HCT116 (cell line): ENCODE results near the gene ZFHX3. TPM values are rescaled to one million over a fixed set of nuclear protein-coding genes. Genes with fewer than 3 reads are reported as not detected.

Experiments used
- ATAC-seq: fragments of 200-7000 bp; cut with Tn5 transposase; 2 replicates; pipeline ENCODE4 v1.9.1; 2020; ENCODE audit warnings: mild to moderate bottlenecking, moderate library complexity
- BruUV-seq: library from RNA; stranded (reverse); fragments of 400-500 nt; replicated peaks from 2 replicates; lab custom pipeline; 2021; lab: Mats Ljungman, UMichigan
- CTCF ChIA-PET: fragments of 300-600 bp; sonication (Branson Sonifier 250); formaldehyde crosslinking; loops from one replicate; lab custom pipeline; 2021; ENCODE audit warnings: antibody characterized with exemption; lab: Charles Lee
- POLR2A ChIA-PET: fragments of 300-600, 350-600 bp; sonication (Branson Sonifier 250); formaldehyde crosslinking; loops from one replicate; lab custom pipeline; 2021; ENCODE audit warnings: antibody characterized with exemption; lab: Charles Lee
- RAD21 ChIA-PET, 2 experiments: fragments of 300-600 bp; sonication (Branson Sonifier 250); formaldehyde crosslinking; loops; one replicate each; lab custom pipeline; 2023; ENCODE audit warnings: low total read pairs in 2 of 2; ENCODE audit not compliant: uncharacterized antibody in 2 of 2, unreplicated experiment in 2 of 2, low non-redundant PET in 1 of 2; lab: Charles Lee
- DNase-seq: peaks from one replicate; pipeline ENCODE4 v3.0.0-alpha.2; 2010; ENCODE audit warnings: low read depth, low spot score
- H2AFZ ChIP-seq: fragments of 200-600 bp; shearing (Covaris generic), sonication (generic); 2 replicates; pipeline ENCODE4 v1.6.1; 2017; ENCODE audit warnings: low read depth, mixed run types, mixed read lengths, antibody characterized with exemption, low read length; ENCODE audit not compliant: poor library complexity, severe bottlenecking
- H3K27ac ChIP-seq: 2 replicates; pipeline ENCODE4 v1.5.1; 2012; ENCODE audit warnings: low read depth, low read length
- H3K27me3 ChIP-seq: fragments of 200-600 bp; sonication (generic); 2 replicates; pipeline ENCODE4 v1.6.1; 2016; ENCODE audit warnings: mixed run types, low read length, mixed read lengths; ENCODE audit not compliant: insufficient read depth
- H3K36me3 ChIP-seq, 2 experiments: fragments of 200-500 bp in 1 of 2; fragments of 200-600 bp in 1 of 2; sonication (Bioruptor generic) in 1 of 2; sonication (generic) in 1 of 2; 2 replicates each; pipeline versions ENCODE4 v1.5.1 to v1.6.1; 2014 to 2016; ENCODE audit warnings: low read length in 2 of 2, inconsistent platforms in 1 of 2, mixed read lengths in 1 of 2, mixed run types in 1 of 2; ENCODE audit not compliant: insufficient read depth in 2 of 2, control insufficient read depth in 1 of 2
- H3K4me1 ChIP-seq, 2 experiments: fragments of 200-600 bp in 1 of 2; sonication (generic) in 1 of 2; 2 replicates each; pipeline versions ENCODE4 v1.5.1 to v1.6.1; 2012 to 2017; ENCODE audit warnings: low read length in 2 of 2, inconsistent platforms in 1 of 2, mild to moderate bottlenecking in 1 of 2, mixed read lengths in 1 of 2, mixed run types in 1 of 2, moderate library complexity in 1 of 2; ENCODE audit not compliant: insufficient read depth in 2 of 2, control insufficient read depth in 1 of 2
- H3K4me2 ChIP-seq: fragments of 200-600 bp; sonication (generic); 2 replicates; pipeline ENCODE4 v1.6.1; 2017; ENCODE audit warnings: mixed run types, low read length, mixed read lengths
- H3K4me3 ChIP-seq, 2 experiments: fragments of 200-600 bp in 1 of 2; sonication (generic) in 1 of 2; replicated peaks in 1 of 2; 2 replicates each; pipeline ENCODE4 v1.5.1; 2011 to 2016; ENCODE audit warnings: low read length in 2 of 2, control low read depth in 1 of 2, low read depth in 1 of 2, mild to moderate bottlenecking in 1 of 2, mixed read lengths in 1 of 2, mixed run types in 1 of 2
- H3K79me2 ChIP-seq: fragments of 200-600 bp; sonication (generic); 2 replicates; pipeline ENCODE4 v1.6.1; 2017; ENCODE audit warnings: mild to moderate bottlenecking, mixed run types, low read length, moderate library complexity, mixed read lengths; ENCODE audit not compliant: insufficient read depth
- H3K9ac ChIP-seq: fragments of 200-600 bp; sonication (generic); 2 replicates; pipeline ENCODE4 v1.6.1; 2016; ENCODE audit warnings: low read length, mixed read lengths
- H3K9me2 ChIP-seq: fragments of 200-600 bp; sonication (generic), shearing (Covaris generic); 2 replicates; pipeline ENCODE4 v1.6.1; 2017; ENCODE audit warnings: mixed run types, mild to moderate bottlenecking, moderate library complexity; ENCODE audit not compliant: insufficient read depth
- H3K9me3 ChIP-seq, 2 experiments: fragments of 200-500 bp in 1 of 2; fragments of 200-600 bp in 1 of 2; sonication (Bioruptor generic) in 1 of 2; sonication (generic) in 1 of 2; 2 replicates each; pipeline ENCODE4 v1.6.1; 2014 to 2017; ENCODE audit warnings: low read length in 2 of 2, mixed read lengths in 2 of 2, inconsistent platforms in 1 of 2, low read depth in 1 of 2, mild to moderate bottlenecking in 1 of 2, mixed run types in 1 of 2, moderate library complexity in 1 of 2; ENCODE audit not compliant: control insufficient read depth in 1 of 2, insufficient read depth in 1 of 2
- H4K20me1 ChIP-seq: fragments of 200-600 bp; sonication (generic), shearing (Covaris generic); 2 replicates; pipeline ENCODE4 v1.6.1; 2017; ENCODE audit warnings: mixed run types, mild to moderate bottlenecking, moderate library complexity; ENCODE audit not compliant: insufficient read depth
- ATF3 ChIP-seq: IDR thresholded peaks from 2 replicates; pipeline ENCODE4 v1.6.1; 2012
- CBX3 ChIP-seq: IDR thresholded peaks from 2 replicates; pipeline ENCODE4 v1.6.1; 2012; ENCODE audit warnings: low read depth
- CEBPB ChIP-seq: IDR thresholded peaks from 2 replicates; pipeline ENCODE4 v1.6.1; 2012; ENCODE audit warnings: low read depth
- EGR1 ChIP-seq: IDR thresholded peaks from 2 replicates; pipeline ENCODE4 v1.6.1; 2012; ENCODE audit warnings: low read depth
- EZH2 ChIP-seq: fragments of 200-600 bp; sonication (generic); IDR thresholded peaks from 2 replicates; pipeline ENCODE4 v1.6.1; 2017; ENCODE audit warnings: antibody characterized with exemption, mixed run types
- EZH2phosphoT487 ChIP-seq: fragments of 200-600 bp; IDR thresholded peaks from 2 replicates; pipeline ENCODE4 v1.6.1; 2018; ENCODE audit warnings: antibody characterized with exemption, borderline replicate concordance
- FOSL1 ChIP-seq: IDR thresholded peaks from 2 replicates; pipeline ENCODE4 v1.6.1; 2012; ENCODE audit warnings: low read depth
- JUND ChIP-seq: IDR thresholded peaks from 2 replicates; pipeline ENCODE4 v1.6.1; 2012
- MAX ChIP-seq: IDR thresholded peaks from 2 replicates; pipeline ENCODE4 v1.6.1; 2012
- POLR2A ChIP-seq: IDR thresholded peaks from 2 replicates; pipeline ENCODE4 v1.7.0; 2011; ENCODE audit warnings: borderline replicate concordance; ENCODE audit not compliant: insufficient read depth, insufficient read length; ENCODE audit errors: extremely low read depth
- POLR2AphosphoS5 ChIP-seq: IDR thresholded peaks from 2 replicates; pipeline ENCODE4 v1.6.1; 2011; ENCODE audit warnings: mild to moderate bottlenecking, low read depth, low read length, moderate library complexity
- SP1 ChIP-seq: IDR thresholded peaks from 2 replicates; pipeline ENCODE4 v1.6.1; 2012; ENCODE audit warnings: low read depth
- SRF ChIP-seq: IDR thresholded peaks from 2 replicates; pipeline ENCODE4 v1.6.1; 2012; ENCODE audit warnings: low read depth
- TCF7L2 ChIP-seq: IDR thresholded peaks from 2 replicates; pipeline ENCODE4 v1.7.0; 2011; ENCODE audit warnings: borderline replicate concordance, inconsistent platforms; ENCODE audit not compliant: insufficient read depth, insufficient read length; ENCODE audit errors: extremely low read depth
- YY1 ChIP-seq: IDR thresholded peaks from 2 replicates; pipeline ENCODE4 v1.6.1; 2011; ENCODE audit warnings: low read length, low read depth, moderate library complexity, mild to moderate bottlenecking; ENCODE audit not compliant: insufficient replicate concordance; ENCODE audit errors: extremely low read depth
- ZFX ChIP-seq: fragments of 450-650 bp; IDR thresholded peaks from 2 replicates; pipeline ENCODE4 v1.6.1; 2017
- ZNF274 ChIP-seq: fragments of 200-500 bp; sonication (Bioruptor generic); IDR thresholded peaks from 2 replicates; pipeline ENCODE4 v1.6.1; 2014; ENCODE audit warnings: mild to moderate bottlenecking, low read depth, low read length, inconsistent platforms
- intact Hi-C: fragments of 100-400 bp; cut with micrococcal nuclease; formaldehyde crosslinking; loops from 2 replicates; pipeline ENCODE4 v1.10.0; 2022
- total RNA-seq: library from RNA; stranded (reverse); gene quantifications from one replicate; pipeline ENCODE4 v1.2.1, GENCODE V29; 2021; ENCODE audit not compliant: unreplicated experiment
- TF ChIP-seq, protein P1 (sequence below): IDR thresholded peaks from 2 replicates; pipeline ENCODE4 v1.6.1; 2011; ENCODE audit warnings: mild to moderate bottlenecking, low read length, moderate library complexity; ENCODE audit not compliant: insufficient replicate concordance; ENCODE audit errors: extremely low read depth

Gene ZFHX3
- total RNA-seq, 1 experiment from 2014 or later = 6.3 TPM

- intact Hi-C loops = no loop called here
- no peak overlapping the region for H3K27ac ChIP-seq
- no peak for ATAC-seq
- H3K36me3 ChIP-seq = no peaks in the 10 kb centered on the region
- TF ChIP-seq EZH2 (no peak), EGR1 (no peak), JUND (no peak), FOSL1 (no peak), YY1 (no peak)
- POLR2A ChIA-PET = no interaction called here
- no peak for DNase-seq
- no peaks in the 10 kb centered on the region for H3K27me3 ChIP-seq
- no peaks in the 10 kb centered on the region for H3K9me3 ChIP-seq
- no peaks in the 10 kb centered on the region for H4K20me1 ChIP-seq
- no peak overlapping the region for H2AFZ ChIP-seq
- H3K4me1 ChIP-seq = peaks cover 18 to 21% of the 10 kb centered on the region in 2 experiments
- CTCF ChIA-PET = no interaction called here
- H3K9ac ChIP-seq = no peak overlapping the region
- no peak overlapping the region for H3K4me3 ChIP-seq
- BruUV-seq = no TSS peak
- H3K79me2 ChIP-seq = peaks cover 10% of the 10 kb centered on the region; the same call in 1 of the 2 replicates
- H3K9me2 ChIP-seq = no peaks in the 10 kb centered on the region
- RAD21 ChIA-PET = no interaction called here
- no peak overlapping the region for H3K4me2 ChIP-seq
Measured at GRCh38 chr16:72985995-72986394, 61.9 kb downstream of the ZFHX3 start.

DNA sequence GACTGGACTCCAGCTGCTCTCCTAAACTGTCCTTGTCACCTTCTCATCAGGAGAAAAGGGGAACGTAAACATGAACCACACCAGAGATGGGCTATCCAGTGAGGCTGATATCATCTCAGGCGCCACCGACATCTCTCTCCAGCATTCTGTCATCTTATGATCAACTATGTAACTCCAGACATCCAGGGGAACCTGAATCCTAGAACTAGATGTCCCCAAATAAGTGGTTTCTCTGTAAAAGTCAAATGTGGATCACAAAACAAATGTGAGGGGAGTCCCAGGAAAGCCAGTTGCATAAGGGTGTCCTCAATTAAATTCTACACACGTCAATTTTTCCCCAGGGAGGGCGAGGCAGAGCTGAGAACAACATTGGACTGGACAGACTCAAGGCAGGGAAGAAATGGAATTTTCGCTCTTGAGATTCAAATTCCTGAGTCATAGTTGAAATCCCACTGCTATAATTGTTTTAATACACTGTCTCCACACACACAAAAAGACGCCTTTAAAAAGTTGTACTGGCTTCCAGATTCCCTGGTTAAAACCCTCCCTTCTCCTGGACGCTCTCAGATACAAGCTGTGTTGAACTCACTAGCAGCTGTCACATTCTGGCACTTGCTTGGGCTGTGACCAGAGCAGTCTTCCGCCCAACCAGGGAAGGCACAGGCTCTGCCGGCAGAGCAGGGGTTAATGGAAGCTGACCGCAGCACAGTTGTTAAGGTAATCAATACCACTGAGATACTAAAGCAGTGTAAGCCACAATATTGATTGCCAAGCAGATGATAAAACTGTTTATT is 62.6 kb downstream of the ZFHX3 start:
- Histone ChIP-seq H4K20me1 (no peaks in the 10 kb centered on the region), H3K27ac (no peak overlapping the region), H3K4me1 (peaks cover 15 to 17% of the 10 kb centered on the region in 2 experiments), H3K36me3 (no peaks in the 10 kb centered on the region), H3K27me3 (no peaks in the 10 kb centered on the region), H3K9me2 (no peaks in the 10 kb centered on the region), H3K9me3 (no peaks in the 10 kb centered on the region), H3K4me2 (no peak overlapping the region), H3K9ac (no peak overlapping the region), H2AFZ (no peak overlapping the region), H3K79me2 (peaks cover 10% of the 10 kb centered on the region; the same call in 1 of the 2 replicates), H3K4me3 (no peak overlapping the region)
- intact Hi-C loops = no loop called here
- ATAC-seq (no peak), DNase-seq (no peak)
- BruUV-seq = no TSS peak
- ChIA-PET CTCF (no interaction called here), RAD21 (no interaction called here), POLR2A (no interaction called here)
- no peak for TF ChIP-seq FOSL1
- no peak for TF ChIP-seq EZH2
- TF ChIP-seq TCF7L2 = no peak
- TF ChIP-seq CBX3 = no peak
- no peak for TF ChIP-seq ZNF274
- TF ChIP-seq SP1 = no peak
- TF ChIP-seq JUND = no peak
- TF ChIP-seq, protein P1, sequence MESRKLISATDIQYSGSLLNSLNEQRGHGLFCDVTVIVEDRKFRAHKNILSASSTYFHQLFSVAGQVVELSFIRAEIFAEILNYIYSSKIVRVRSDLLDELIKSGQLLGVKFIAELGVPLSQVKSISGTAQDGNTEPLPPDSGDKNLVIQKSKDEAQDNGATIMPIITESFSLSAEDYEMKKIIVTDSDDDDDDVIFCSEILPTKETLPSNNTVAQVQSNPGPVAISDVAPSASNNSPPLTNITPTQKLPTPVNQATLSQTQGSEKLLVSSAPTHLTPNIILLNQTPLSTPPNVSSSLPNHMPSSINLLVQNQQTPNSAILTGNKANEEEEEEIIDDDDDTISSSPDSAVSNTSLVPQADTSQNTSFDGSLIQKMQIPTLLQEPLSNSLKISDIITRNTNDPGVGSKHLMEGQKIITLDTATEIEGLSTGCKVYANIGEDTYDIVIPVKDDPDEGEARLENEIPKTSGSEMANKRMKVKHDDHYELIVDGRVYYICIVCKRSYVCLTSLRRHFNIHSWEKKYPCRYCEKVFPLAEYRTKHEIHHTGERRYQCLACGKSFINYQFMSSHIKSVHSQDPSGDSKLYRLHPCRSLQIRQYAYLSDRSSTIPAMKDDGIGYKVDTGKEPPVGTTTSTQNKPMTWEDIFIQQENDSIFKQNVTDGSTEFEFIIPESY = no peak
- no peak for TF ChIP-seq MAX
- no peak for TF ChIP-seq ZFX
- no peak for TF ChIP-seq POLR2A
- TF ChIP-seq POLR2AphosphoS5 = no peak
- no peak for TF ChIP-seq EZH2phosphoT487
- TF ChIP-seq SRF = no peak
- TF ChIP-seq CEBPB = no peak
- no peak for TF ChIP-seq ATF3
